Fibroblast of villous mesenchyme (primary cell): ENCODE data around the gene HOXB8. TPM values are rescaled to one million over a fixed set of nuclear protein-coding genes. Genes with fewer than 3 reads are reported as not detected.

Experiments
- DNase-seq: peaks from one replicate; pipeline ENCODE4 v3.0.0-alpha.2; 2010; ENCODE audit warnings: low read depth
- H3K4me3 ChIP-seq: 2 replicates; pipeline ENCODE4 v1.5.1; 2011; ENCODE audit warnings: low read depth, mild to moderate bottlenecking, low read length
- total RNA-seq: library from RNA; depleted of rRNA; stranded (reverse); fragments of >200 nt; gene quantifications from 2 replicates; pipeline ENCODE4 v1.2.3, GENCODE V29; 2012
- TF ChIP-seq, protein P1 (sequence below): IDR thresholded peaks from 2 replicates; pipeline ENCODE4 v1.5.1; 2012; ENCODE audit warnings: low read depth, mild to moderate bottlenecking, low read length; ENCODE audit not compliant: insufficient read depth

Gene HOXB8
- total RNA-seq, 1 donor: not detected

DNA sequence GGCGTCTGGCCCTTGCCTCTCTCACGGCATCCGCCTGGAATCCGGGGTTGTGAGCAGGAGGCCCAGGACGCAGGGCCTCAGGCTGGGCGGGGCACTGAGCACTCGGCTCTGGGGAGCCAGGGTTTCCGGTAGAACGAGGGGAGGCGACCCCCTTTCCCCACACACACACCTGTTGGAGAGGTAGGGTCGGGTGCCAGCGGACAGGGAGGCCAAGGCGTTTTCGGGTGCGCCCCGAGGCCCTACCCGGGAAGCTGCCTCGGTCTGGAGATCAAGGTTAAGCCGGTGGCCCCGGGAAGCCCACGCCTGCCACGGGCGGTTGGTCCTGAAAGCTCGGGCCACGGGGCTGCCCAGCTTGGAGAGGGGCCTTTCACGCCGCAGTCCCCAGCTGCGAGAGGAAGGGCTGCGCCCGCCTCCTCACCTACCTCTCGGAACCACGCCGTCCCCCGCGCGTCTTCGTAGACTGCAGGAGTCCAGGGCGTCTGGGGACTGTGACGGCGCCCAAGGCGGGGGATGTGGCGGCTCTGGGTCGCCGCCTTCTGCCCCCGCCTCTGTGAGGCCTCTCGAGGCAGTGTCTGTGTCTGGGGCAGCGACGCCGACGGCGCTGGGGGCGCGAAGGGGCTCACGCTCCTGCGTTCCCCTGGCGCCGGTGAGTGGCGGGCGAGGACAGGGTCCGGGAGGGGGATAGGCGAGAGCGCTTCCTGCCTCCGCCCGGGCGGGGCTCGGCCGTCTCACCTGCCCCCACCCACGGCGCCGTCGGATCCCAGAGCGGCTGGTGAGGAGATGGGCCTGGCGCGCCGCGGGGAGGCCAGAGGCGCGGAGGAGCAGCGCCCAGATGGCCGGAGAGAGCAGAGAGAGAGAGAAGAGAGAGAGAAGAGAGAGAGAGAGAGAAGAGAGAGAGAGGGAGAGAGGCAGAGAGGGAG is 31.4 kb upstream of the HOXB8 start:
- no peak overlapping the region for H3K4me3 ChIP-seq
- TF ChIP-seq, protein P1, sequence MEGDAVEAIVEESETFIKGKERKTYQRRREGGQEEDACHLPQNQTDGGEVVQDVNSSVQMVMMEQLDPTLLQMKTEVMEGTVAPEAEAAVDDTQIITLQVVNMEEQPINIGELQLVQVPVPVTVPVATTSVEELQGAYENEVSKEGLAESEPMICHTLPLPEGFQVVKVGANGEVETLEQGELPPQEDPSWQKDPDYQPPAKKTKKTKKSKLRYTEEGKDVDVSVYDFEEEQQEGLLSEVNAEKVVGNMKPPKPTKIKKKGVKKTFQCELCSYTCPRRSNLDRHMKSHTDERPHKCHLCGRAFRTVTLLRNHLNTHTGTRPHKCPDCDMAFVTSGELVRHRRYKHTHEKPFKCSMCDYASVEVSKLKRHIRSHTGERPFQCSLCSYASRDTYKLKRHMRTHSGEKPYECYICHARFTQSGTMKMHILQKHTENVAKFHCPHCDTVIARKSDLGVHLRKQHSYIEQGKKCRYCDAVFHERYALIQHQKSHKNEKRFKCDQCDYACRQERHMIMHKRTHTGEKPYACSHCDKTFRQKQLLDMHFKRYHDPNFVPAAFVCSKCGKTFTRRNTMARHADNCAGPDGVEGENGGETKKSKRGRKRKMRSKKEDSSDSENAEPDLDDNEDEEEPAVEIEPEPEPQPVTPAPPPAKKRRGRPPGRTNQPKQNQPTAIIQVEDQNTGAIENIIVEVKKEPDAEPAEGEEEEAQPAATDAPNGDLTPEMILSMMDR: no peak
- no peak for DNase-seq

DNA sequence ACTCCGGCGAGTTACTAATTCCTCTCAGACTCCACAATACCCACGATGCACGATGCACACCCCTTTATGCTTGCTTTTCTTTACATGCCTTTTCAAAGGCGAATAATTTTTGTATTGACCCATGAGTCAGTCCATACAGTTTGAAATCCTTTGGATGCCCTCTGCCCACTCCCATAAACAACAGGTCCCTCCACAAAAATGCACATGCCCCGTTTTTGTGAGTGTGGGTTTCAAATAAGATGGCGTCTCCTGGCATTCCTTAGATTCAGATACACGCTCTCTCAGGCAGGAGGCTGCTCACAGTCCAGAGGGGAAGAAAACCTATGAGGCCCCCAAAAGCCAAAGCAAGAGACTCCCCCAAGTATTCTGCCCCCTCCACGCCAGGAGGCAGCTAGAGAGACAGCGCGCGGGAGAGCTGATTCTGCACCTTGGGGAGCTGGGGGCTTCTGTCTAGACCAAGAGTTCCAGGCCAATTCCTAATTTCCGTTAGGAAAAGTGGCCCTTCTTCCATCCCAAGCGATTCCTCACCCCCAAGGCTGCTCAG is 30.6 kb upstream of the HOXB8 start:
- no peak overlapping the region for H3K4me3 ChIP-seq
- TF ChIP-seq, protein P1: no peak
- DNase-seq: no peak

DNA sequence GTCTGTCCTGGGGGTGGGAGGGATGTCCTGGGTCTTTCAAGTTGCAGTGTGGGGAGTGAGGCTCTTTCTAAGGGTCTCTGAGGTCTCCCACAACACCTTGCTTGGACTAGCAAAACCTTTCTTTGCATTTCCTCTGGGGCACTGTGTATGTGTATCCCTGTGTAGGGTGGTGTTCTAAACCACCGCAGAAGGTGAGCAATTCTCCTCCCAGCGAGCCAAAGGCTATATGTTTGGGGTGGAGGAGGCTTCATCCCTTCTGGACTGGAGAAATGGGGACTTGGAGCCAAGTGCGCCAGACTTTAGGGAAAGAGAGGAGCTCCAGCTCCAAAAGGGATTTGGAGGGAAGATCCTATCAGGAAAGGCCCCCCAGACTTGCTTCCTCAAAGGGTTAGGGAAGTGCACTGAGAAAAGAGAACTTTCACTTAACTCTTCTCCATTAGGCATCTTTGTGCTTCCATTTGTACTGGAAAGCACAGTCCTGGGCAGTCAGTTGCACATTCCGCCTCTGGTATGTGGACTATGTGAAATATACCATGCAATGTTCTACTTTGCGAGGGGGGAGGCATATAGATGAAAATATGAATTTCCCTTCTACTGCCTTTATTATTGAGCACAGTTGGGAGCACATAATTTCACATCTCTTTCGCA is 29.9 kb upstream of the HOXB8 start:
- no peak for DNase-seq
- no peak overlapping the region for H3K4me3 ChIP-seq
- TF ChIP-seq, protein P1: no peak

DNA sequence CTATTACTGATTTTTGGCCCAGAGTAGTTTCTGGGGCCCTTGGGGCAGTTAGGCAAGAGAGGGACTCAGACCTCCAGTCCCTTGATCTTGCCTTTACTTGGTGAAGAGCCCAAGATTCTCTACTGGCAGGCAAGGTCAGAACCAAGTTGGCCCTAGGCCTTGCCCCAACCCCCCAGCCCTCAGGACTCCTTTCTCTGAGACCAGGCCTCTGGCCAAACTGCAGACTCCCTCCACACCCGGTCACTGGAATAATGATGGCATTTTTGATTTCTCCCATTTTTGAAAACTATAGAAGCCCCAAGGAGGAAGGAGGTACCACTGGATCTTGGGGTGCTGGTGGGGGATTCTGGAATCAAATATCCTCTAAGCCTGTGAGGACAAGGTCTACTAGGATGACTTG is 29.1 kb upstream of the HOXB8 start:
- TF ChIP-seq, protein P1: no peak
- no peak overlapping the region for H3K4me3 ChIP-seq
- no peak for DNase-seq

DNA sequence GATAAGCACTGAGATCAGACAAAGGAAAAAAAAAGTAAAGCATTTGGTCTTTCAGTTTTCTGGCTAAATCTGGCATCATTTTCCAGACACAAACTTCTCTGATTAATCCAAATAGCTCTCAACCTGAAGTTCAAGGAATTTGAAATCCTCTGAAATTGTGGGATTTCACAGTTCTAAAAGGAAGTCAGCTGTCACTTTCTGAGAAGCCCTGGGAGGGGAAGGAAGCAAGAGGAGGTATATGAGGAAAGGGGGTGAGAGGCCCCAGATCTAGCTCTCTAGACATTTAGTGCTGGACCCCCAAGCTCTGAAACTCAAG is 28.6 kb upstream of the HOXB8 start:
- TF ChIP-seq, protein P1: no peak
- DNase-seq: no peak
- no peak overlapping the region for H3K4me3 ChIP-seq

DNA sequence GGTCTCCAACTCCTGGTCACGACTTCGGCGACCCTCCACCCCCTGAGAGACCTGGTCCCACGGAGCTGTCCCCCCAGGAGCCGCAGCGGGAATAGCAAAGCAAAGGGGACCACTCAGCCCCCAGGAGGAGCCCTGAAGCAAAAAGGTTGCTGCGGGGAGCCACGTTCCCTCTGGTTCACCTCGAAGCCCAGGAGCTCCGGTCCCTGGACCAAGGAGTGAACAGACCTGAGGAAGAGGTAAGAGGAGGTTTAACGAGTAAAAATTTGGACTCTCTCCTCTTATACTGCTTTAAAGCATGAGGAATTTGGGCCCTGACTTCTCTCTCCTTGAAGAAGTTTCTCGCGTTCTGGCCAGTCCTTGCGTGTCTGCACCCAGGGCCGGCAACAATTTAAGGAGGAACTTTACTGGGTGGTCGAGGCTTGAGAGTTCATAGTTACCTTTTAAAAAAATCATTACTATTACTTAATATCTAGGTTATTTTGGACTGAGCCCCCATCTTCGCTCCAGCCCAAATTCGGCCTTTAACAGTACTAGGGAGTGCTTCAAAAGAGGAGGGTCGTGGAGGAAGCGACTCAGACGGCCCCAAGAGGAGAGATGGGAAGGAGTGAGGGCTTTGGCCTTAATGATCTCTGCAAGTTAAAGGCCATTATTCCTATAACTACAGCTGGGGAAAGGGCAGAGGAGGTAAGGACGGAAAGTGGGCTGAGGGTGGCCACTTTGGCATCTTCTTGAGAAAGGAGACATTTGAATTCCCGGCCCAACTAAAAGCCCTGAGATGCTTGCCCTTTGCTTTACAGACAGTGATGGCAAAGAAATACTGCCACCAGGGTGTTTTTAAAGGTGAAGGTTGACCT is 28.0 kb upstream of the HOXB8 start:
- no peak for DNase-seq
- no peak overlapping the region for H3K4me3 ChIP-seq
- TF ChIP-seq, protein P1: no peak
